Measurements from ENCODE around the gene DENND2D.

Gene DENND2D

DNA sequence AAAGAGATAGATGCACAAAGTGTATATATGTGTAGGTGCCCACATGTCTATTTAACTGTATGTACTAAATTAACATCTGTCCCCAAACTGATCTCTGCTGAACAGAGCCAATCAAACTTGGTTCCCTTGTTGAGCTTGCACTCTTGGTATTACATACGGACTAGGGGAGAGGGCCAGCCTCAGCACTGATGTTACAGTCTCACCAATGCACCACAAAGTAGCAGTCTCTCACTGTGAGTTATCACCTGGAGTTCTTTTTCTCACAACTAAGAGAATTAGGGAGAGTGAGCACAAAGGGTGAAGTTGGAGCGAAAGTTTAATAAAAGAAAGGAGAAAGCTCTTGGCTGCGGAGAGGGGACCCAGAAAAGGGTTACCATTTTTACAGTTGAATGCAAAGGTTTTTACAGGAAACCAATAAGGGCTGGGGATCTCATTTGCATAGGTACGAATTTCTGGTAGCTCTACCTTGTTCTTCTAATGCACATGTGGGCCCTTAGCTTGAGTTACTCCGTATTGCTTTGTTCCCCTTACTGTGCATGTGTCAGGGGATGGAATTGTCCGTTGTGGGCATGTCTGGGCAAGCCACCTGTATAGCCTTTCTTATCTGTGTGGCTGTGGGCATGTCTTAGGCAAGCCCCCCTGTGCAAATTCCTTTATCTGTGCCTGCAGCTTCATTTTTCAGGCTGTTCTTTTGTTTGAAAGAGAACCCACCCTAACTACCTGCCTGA is 13.8 kb upstream of the DENND2D start:
- H3K4me1 Mint-ChIP-seq: no peaks in the 10 kb centered on the region
- peak overlapping the region in 1 of 3 experiments; percentile 17 for H3K27ac Mint-ChIP-seq
- peaks cover 20% of the 10 kb centered on the region for H3K27me3 Mint-ChIP-seq (ENCODE audit: low read depth)
- H3K36me3 Mint-ChIP-seq (ENCODE audit: low read depth): no peaks in the 10 kb centered on the region
- TF ChIP-seq CTCF (IDR thresholded peaks at IDR 0.05; ENCODE audit: unreplicated experiment in 3 of 3): no peak
- H3K4me3 Mint-ChIP-seq: no peak overlapping the region
- H3K9me3 Mint-ChIP-seq: no peaks in the 10 kb centered on the region

GRCh38 chr1:111213412-111213811 is 13.0 kb upstream of the DENND2D start:
- TF ChIP-seq CTCF (IDR thresholded peaks at IDR 0.05; ENCODE audit: unreplicated experiment in 3 of 3): no peak
- Mint-ChIP-seq H3K36me3 (ENCODE audit: low read depth) (no peaks in the 10 kb centered on the region), H3K27me3 (ENCODE audit: low read depth) (peaks cover 21% of the 10 kb centered on the region), H3K4me3 (no peak overlapping the region), H3K9me3 (no peaks in the 10 kb centered on the region), H3K27ac (no peak overlapping the region), H3K4me1 (no peaks in the 10 kb centered on the region)

GRCh38 chr1:111212634-111213335 is 12.3 kb upstream of the DENND2D start:
- Mint-ChIP-seq H3K27me3 (ENCODE audit: low read depth) (peaks cover 19% of the 10 kb centered on the region), H3K27ac (peak overlapping the region in 2 of 3 experiments; percentile 62 to 82), H3K4me3 (no peak overlapping the region), H3K4me1 (no peaks in the 10 kb centered on the region), H3K36me3 (ENCODE audit: low read depth) (no peaks in the 10 kb centered on the region), H3K9me3 (no peaks in the 10 kb centered on the region)
- TF ChIP-seq CTCF (IDR thresholded peaks at IDR 0.05; ENCODE audit: unreplicated experiment in 3 of 3): no peak

DNA sequence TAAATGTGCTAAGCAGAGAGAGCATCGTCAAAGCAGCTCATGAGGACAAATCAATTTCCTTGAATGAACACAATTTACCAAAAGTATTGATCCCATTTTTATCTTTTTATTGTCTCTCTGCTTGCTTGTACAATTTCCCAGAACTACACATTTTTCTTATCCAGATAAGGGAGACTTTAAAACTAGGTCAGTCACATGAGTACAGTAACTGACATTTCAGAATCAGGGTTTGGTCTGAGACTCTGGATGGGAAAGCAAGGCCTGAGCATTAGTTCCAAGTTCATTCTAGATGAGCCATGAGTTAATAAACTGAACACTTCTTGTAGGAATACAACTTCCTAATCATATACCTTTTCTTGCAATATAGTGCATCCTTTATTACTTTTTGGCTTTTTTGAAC is 11.5 kb upstream of the DENND2D start:
- Mint-ChIP-seq H3K27ac (no peak overlapping the region), H3K27me3 (ENCODE audit: low read depth) (peaks cover 25% of the 10 kb centered on the region), H3K4me3 (no peak overlapping the region), H3K9me3 (no peaks in the 10 kb centered on the region), H3K36me3 (ENCODE audit: low read depth) (no peaks in the 10 kb centered on the region), H3K4me1 (no peaks in the 10 kb centered on the region)
- no peak for TF ChIP-seq CTCF (IDR thresholded peaks at IDR 0.05; ENCODE audit: unreplicated experiment in 3 of 3)

DNA sequence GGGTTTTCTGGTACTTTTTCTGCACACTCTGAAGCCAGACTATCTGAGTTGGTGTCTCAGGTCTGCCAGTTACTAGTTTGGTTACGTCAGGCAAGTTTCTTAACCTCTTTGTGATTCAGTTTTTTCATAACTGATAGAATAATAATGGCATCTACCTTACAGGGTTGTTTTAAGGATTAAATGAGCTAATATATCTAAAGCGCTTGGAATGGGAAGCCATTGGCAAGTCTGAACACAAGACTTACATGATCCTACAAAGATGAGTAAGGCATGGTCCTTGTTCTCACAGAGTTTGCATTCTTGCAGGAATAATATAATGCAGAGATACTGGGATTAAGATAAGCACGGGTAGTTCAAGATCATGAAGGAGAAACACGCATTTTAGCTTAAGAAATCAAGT is 9.2 kb upstream of the DENND2D start:
- Mint-ChIP-seq H3K4me1 (no peaks in the 10 kb centered on the region), H3K4me3 (no peak overlapping the region), H3K9me3 (no peaks in the 10 kb centered on the region), H3K27ac (no peak overlapping the region), H3K27me3 (ENCODE audit: low read depth) (peaks cover 45% of the 10 kb centered on the region), H3K36me3 (ENCODE audit: low read depth) (no peaks in the 10 kb centered on the region)
- no peak for TF ChIP-seq CTCF (IDR thresholded peaks at IDR 0.05; ENCODE audit: unreplicated experiment in 3 of 3)

Data from nephron (organoid).